ENCODE data around the gene TEX29. TPM values are rescaled to one million over a fixed set of nuclear protein-coding genes. Genes with fewer than 3 reads are reported as not detected.

The TEX29 gene
- total and polyA plus RNA-seq, 9 of the 15 experiments (the other 6 are each of a cell fraction or from before 2014, with no cell fraction given), result 0.11 TPM; not detected in 7

DNA sequence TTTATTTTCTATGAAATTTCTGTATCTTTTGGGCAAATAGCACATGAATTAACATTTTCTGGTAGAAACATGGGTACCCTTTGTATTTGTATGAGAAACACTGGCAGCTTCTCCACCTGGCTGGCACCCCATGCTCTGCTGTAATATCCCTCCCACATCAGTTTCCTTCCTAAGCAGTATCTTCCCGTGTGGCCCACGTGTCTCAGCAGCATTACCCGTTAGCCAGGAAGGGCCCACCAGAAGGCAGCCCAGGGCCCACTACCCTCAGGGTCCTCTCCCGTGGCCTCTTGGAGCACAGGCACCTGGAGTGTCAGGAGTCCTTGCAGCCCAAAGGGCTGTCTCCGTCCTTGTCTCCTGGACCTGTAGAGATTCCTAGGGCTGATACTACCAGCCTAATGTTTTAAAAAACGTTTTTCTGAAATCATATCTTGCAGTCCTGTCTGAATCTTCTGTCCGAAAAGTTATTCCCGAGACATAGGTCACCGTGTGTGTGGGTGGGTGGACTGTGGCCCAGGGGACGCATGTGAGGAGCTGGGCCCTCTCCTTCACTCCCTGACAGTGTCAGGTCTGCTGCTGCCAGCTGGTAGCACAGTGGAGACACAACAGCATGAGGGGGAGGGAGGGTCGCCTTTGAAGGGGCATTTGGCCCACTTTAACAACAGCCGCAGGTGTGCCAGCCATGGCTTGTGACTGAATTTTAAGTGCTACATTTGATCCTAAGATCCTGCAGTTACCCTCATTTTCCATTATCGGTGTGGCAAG is 22.0 kb upstream of the TEX29 start (continued):
- no peak for TF ChIP-seq HOXB6 (CRISPR knock-in tag; IDR thresholded peaks at IDR 0.05; ENCODE audit: borderline replicate concordance)
- TF ChIP-seq MXI1 (IDR thresholded peaks at IDR 0.05; ENCODE audit: low read depth, low read length), result no peak

- in situ Hi-C loops (cut with MboI), result no loop called here
- TF ChIP-seq ZNF316 (IDR thresholded peaks at IDR 0.05) (no peak), MED1 (CRISPR knock-in tag; IDR thresholded peaks at IDR 0.05; ENCODE audit: borderline replicate concordance) (no peak), AFF1 (IDR thresholded peaks at IDR 0.05; ENCODE audit: low read depth in 1 of 2, partially characterized antibody in 2 of 2) (no peak), SMARCE1 (IDR thresholded peaks at IDR 0.05) (no peak), ZNF766 (CRISPR knock-in tag; conservative IDR thresholded peaks at IDR 0.05) (no peak), RFX1 (IDR thresholded peaks at IDR 0.05) (no peak), ZNF707 (CRISPR knock-in tag; conservative IDR thresholded peaks at IDR 0.05) (no peak), KHSRP (IDR thresholded peaks at IDR 0.05) (no peak), HNRNPLL (IDR thresholded peaks at IDR 0.05; ENCODE audit: low read depth, low read length, poor library complexity, severe bottlenecking) (no peak), HNRNPK (IDR thresholded peaks at IDR 0.05; ENCODE audit: low read depth, low read length, poor library complexity, severe bottlenecking) (no peak)
- TF ChIP-seq, protein P1, sequence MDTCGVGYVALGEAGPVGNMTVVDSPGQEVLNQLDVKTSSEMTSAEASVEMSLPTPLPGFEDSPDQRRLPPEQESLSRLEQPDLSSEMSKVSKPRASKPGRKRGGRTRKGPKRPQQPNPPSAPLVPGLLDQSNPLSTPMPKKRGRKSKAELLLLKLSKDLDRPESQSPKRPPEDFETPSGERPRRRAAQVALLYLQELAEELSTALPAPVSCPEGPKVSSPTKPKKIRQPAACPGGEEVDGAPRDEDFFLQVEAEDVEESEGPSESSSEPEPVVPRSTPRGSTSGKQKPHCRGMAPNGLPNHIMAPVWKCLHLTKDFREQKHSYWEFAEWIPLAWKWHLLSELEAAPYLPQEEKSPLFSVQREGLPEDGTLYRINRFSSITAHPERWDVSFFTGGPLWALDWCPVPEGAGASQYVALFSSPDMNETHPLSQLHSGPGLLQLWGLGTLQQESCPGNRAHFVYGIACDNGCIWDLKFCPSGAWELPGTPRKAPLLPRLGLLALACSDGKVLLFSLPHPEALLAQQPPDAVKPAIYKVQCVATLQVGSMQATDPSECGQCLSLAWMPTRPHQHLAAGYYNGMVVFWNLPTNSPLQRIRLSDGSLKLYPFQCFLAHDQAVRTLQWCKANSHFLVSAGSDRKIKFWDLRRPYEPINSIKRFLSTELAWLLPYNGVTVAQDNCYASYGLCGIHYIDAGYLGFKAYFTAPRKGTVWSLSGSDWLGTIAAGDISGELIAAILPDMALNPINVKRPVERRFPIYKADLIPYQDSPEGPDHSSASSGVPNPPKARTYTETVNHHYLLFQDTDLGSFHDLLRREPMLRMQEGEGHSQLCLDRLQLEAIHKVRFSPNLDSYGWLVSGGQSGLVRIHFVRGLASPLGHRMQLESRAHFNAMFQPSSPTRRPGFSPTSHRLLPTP (IDR thresholded peaks at IDR 0.05; ENCODE audit: borderline replicate concordance, extremely low read depth, insufficient read length), result no peak
These were observed 18.3 kb upstream of the TEX29 start for GRCh38 chr13:111302045-111302726.

More at GRCh38 chr13:111302045-111302726, 18.3 kb upstream of the TEX29 start:
- H3K9me3 ChIP-seq (replicated peaks; ENCODE audit: control insufficient read depth, insufficient read depth, low read depth, low read length), result no peaks in the 10 kb centered on the region
- no peak overlapping the region for H3K9ac ChIP-seq (ENCODE audit: insufficient read depth in 1 of 2, low read depth in 2 of 2, low read length in 2 of 2)
- FAIRE-seq (no peak), DNase-seq (ENCODE audit: extremely low read depth in 1 of 4, low spot score in 3 of 4) (no peak), ATAC-seq (no peak)
- ChIA-PET POLR2A (interaction anchor here (0.7 kb wide), 1 partner anchor 128 kb away, joined by 4 read pairs; no protein-coding TSS in a partner anchor), CTCF (ENCODE audit: low intra/inter-chr PET ratio) (no interaction called here)
- H3K4me3 ChIP-seq, result no peak overlapping the region
- H3K4me1 ChIP-seq (replicated peaks in 1 of 2; ENCODE audit: control insufficient read depth in 2 of 2, insufficient read depth in 2 of 2, low read length in 2 of 2), result no peaks in the 10 kb centered on the region
- peaks cover 49% of the 10 kb centered on the region; the same call in 1 of the 3 replicates for H3K36me3 ChIP-seq (ENCODE audit: control insufficient read depth, insufficient read depth, low read length)
- H3K4me2 ChIP-seq (ENCODE audit: insufficient read depth, low read length), result no peak overlapping the region
- no peak overlapping the region for H2AFZ ChIP-seq (ENCODE audit: low read depth, low read length)
- no TSS peak for BruUV-seq (replicated peaks)
- no peaks in the 10 kb centered on the region for H3K79me2 ChIP-seq (ENCODE audit: control insufficient read depth, insufficient read depth, low read length)
- WGBS (ENCODE audit: insufficient coverage, low coverage, missing lambda C conversion rate), result 99% methylated on average over 17 of the region's 22 CpGs
- H3K9me1 ChIP-seq (ENCODE audit: control insufficient read depth, insufficient read depth, low read length), result no peaks in the 10 kb centered on the region
- no peaks in the 10 kb centered on the region for H3K27me3 ChIP-seq (ENCODE audit: control insufficient read depth in 2 of 2, insufficient read depth in 2 of 2, low read length in 2 of 2)
- no peak overlapping the region for H3K27ac ChIP-seq (ENCODE audit: extremely low read depth, low read depth, low read length)
- no peaks in the 10 kb centered on the region for H4K20me1 ChIP-seq (replicated peaks; ENCODE audit: control insufficient read depth, insufficient read depth, low read length)
- intact Hi-C loops (cut with micrococcal nuclease), result no loop called here

Data from K562 (cell line).